Thyroid gland (tissue), 4 donors: ENCODE measurements around the gene RNU11. TPM values are rescaled to one million over a fixed set of nuclear protein-coding genes. Genes with fewer than 3 reads are reported as not detected.

Source experiments
- DNase-seq, 2 donors: peaks; one replicate each; pipeline ENCODE4 v3.0.0-alpha.2; 2019
- H3K27ac ChIP-seq, 3 donors: fragments of 200-600 bp; sonication (generic); 1 replicate in 2 of 3; 2 replicates in 1 of 3; pipeline ENCODE4 v1.5.1; 2016 to 2019; ENCODE audit warnings: mild to moderate bottlenecking in 1 of 3, moderate library complexity in 1 of 3
- H3K27me3 ChIP-seq: fragments of 200-600 bp; sonication (generic); one replicate; pipeline ENCODE4 v1.5.1; 2019
- H3K36me3 ChIP-seq, 2 donors: fragments of 200-600 bp; sonication (generic); one replicate each; pipeline ENCODE4 v1.5.1; 2016 to 2019
- H3K4me1 ChIP-seq, 2 donors: fragments of 200-600 bp; sonication (generic); one replicate each; pipeline ENCODE4 v1.5.1; 2017 to 2019
- H3K4me3 ChIP-seq, 3 donors: fragments of 200-600 bp; sonication (generic); replicated peaks in 1 of 3; 1 replicate in 2 of 3; 2 replicates in 1 of 3; pipeline ENCODE4 v1.5.1; 2016; ENCODE audit warnings: mild to moderate bottlenecking in 1 of 3
- H3K9me3 ChIP-seq: fragments of 200-600 bp; sonication (generic); one replicate; pipeline ENCODE4 v1.5.1; 2017
- POLR2A ChIP-seq, 2 donors: fragments of 450-650 bp; IDR thresholded peaks; one replicate each; pipeline ENCODE4 v1.6.1; 2017; ENCODE audit warnings: antibody characterized with exemption in 2 of 2, mild to moderate bottlenecking in 2 of 2, moderate library complexity in 1 of 2
- WGBS, 2 donors: methylation state at CpG; one replicate each; pipeline ENCODE4 v1.1.5; 2017; 5-methylcytosine and 5-hydroxymethylcytosine counted together
- intact Hi-C: fragments of 100-400 bp; cut with DNase I; formaldehyde crosslinking; loops from one replicate; pipeline ENCODE4 v1.15.1; 2023
- total RNA-seq, 4 donors: library from RNA; depleted of rRNA; stranded (reverse); fragments of >200 nt; gene quantifications; one replicate each; pipeline ENCODE4 v1.2.3, GENCODE V29; 2016
- TF ChIP-seq, protein P1 (sequence below), 6 experiments: fragments of 200-600 bp in 3 of 6; fragments of 450-650 bp in 3 of 6; sonication (generic) in 3 of 6; IDR thresholded peaks; one replicate each; pipeline ENCODE4 v1.5.1; 2016 to 2019; ENCODE audit warnings: antibody characterized with exemption in 6 of 6, mild to moderate bottlenecking in 2 of 6, inconsistent platforms in 1 of 6, moderate library complexity in 1 of 6

Gene RNU11
- not detected for total RNA-seq

DNA sequence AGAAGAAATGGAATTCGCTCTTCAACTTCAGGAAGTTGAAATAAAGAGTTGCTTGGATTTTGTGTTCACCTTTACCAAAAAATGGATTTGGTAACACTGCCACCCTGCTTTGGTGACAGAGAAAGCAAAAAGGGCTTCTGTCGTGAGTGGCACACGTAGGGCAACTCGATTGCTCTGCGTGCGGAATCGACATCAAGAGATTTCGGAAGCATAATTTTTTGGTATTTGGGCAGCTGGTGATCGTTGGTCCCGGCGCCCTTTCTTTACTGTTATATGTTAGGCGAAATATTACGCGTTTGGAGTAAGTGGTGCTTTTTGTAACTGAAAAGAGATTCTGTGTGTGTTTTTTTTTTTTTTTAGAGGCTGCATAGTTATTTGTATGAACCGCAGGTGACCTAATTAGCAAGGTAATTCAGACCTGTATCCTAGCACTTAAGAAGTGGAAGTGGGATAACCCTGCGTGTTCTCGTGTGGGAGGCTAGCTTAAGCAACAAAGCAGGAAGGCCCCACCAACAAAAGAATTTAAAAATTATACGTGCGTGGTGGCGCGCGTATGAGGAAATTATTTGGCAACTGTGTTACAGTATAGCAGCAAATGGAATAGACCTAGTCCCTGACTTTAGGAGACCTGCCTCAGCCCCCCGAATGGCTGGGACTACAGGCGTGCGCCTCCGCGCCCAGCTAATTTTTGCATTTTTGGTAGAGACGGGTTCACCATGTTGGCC lies at the start of gene RNU11:
RNU11 (plus strand) TSS at position 127 of the 725 bp plus-strand sequence.
- no peaks in the 10 kb centered on the region for H3K36me3 ChIP-seq
- TF ChIP-seq, protein P1, sequence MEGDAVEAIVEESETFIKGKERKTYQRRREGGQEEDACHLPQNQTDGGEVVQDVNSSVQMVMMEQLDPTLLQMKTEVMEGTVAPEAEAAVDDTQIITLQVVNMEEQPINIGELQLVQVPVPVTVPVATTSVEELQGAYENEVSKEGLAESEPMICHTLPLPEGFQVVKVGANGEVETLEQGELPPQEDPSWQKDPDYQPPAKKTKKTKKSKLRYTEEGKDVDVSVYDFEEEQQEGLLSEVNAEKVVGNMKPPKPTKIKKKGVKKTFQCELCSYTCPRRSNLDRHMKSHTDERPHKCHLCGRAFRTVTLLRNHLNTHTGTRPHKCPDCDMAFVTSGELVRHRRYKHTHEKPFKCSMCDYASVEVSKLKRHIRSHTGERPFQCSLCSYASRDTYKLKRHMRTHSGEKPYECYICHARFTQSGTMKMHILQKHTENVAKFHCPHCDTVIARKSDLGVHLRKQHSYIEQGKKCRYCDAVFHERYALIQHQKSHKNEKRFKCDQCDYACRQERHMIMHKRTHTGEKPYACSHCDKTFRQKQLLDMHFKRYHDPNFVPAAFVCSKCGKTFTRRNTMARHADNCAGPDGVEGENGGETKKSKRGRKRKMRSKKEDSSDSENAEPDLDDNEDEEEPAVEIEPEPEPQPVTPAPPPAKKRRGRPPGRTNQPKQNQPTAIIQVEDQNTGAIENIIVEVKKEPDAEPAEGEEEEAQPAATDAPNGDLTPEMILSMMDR (IDR thresholded peaks at IDR 0.05): no peak
- peak; percentile 99 for TF ChIP-seq POLR2A (IDR thresholded peaks at IDR 0.05)
- H3K4me1 ChIP-seq: peaks cover 5 to 24% of the 10 kb centered on the region in 2 donors
- peak within 1 kb of the TSS; percentile 80 to 89 (median 86) for H3K27ac ChIP-seq
- DNase-seq: peak; percentile 87 to 92
- no peaks in the 10 kb centered on the region for H3K27me3 ChIP-seq
- H3K9me3 ChIP-seq: no peaks in the 10 kb centered on the region
- peak within 1 kb of the TSS in 2 of 3 donors; percentile 7 to 33 for H3K4me3 ChIP-seq
- 2 to 4% methylated on average over 28 of the region's 28 CpGs for WGBS, 2 donors
- intact Hi-C loops: loop anchor here (10.0 kb wide), 1 partner anchor 226 kb away; no protein-coding TSS in a partner anchor

- H3K27me3 ChIP-seq: no peaks in the 10 kb centered on the region
- peaks cover 6 to 17% of the 10 kb centered on the region in 2 donors for H3K36me3 ChIP-seq
- intact Hi-C loops: loop anchor here (5.0 kb wide), 2 partner anchors 84 to 244 kb away; no protein-coding TSS in a partner anchor
- whole genome bisulfite sequencing, 2 donors: 66 to 84% methylated on average over 3 of the region's 3 CpGs
- no peak overlapping the region for H3K27ac ChIP-seq
- H3K4me3 ChIP-seq: no peak overlapping the region
- TF ChIP-seq POLR2A (IDR thresholded peaks at IDR 0.05): no peak
- TF ChIP-seq, protein P1 (IDR thresholded peaks at IDR 0.05): no peak
- no peak for DNase-seq
- no peaks in the 10 kb centered on the region for H3K4me1 ChIP-seq
- no peaks in the 10 kb centered on the region for H3K9me3 ChIP-seq
These were observed 46.7 kb upstream of the RNU11 start for GRCh38 chr1:28601696-28602095.

DNA sequence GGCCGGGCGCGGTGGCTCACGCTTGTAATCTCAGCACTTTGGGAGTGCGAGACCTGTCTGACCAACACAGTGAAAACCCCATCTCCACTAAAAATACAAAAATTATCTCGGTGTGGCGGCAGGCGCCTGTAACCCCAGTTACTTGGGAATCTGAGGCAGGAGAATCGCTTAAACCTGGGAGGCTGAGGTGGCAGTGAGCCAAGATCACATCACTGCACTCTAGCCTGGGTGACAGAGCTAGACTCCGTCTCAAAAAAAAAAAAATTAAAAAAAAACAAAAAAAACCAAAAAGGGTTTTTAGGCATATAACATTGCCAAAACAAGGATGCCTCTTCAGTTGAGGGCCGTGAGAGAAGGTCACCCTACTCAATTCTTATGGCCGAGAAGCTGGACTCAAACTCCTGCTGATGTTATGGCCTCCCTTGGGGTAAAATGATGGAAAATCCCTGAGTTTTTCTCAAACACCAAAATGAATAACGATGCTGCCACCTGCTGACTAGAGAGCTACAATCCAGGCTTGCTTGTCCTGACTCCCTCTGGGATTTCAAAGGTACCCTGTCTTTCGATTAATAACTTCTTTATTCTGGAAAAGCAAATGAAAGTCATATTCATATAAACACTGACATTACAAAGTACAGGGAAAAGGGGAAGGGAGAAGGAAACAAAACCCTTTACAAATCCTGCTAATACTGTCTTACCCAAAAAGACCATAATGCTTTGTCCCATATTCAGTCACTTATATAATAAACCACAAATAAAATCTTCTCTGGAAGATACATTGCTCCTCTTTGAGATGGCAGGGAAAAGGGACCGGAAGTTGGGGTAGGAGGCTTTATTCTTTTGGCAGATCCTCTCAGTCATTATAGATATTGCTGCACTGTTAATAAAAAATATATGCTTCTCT lies 45.6 kb upstream of the RNU11 start:
- peak; percentile 67 to 69 for DNase-seq
- H3K27me3 ChIP-seq: no peaks in the 10 kb centered on the region
- TF ChIP-seq POLR2A (IDR thresholded peaks at IDR 0.05): no peak
- TF ChIP-seq, protein P1 (IDR thresholded peaks at IDR 0.05): peak in 4 of 6 experiments; percentile 59 to 81 (median 68)
- no peaks in the 10 kb centered on the region for H3K9me3 ChIP-seq
- no peaks in the 10 kb centered on the region for H3K4me1 ChIP-seq
- peaks cover 6 to 25% of the 10 kb centered on the region in 2 donors for H3K36me3 ChIP-seq
- H3K4me3 ChIP-seq: no peak overlapping the region
- intact Hi-C loops: loop anchor here (5.0 kb wide), 2 partner anchors 85 to 245 kb away; no protein-coding TSS in a partner anchor
- 69 to 73% methylated on average over 15 of the region's 15 CpGs for WGBS, 2 donors
- H3K27ac ChIP-seq: no peak overlapping the region

GRCh38 chr1:28604411-28604810 lies 44.0 kb upstream of the RNU11 start:
- Histone ChIP-seq H3K27me3 (no peaks in the 10 kb centered on the region), H3K4me3 (no peak overlapping the region), H3K4me1 (no peaks in the 10 kb centered on the region), H3K9me3 (no peaks in the 10 kb centered on the region), H3K36me3 (peaks cover 6 to 27% of the 10 kb centered on the region in 2 donors), H3K27ac (no peak overlapping the region)
- intact Hi-C loops: loop anchor here (5.0 kb wide), 2 partner anchors 87 to 247 kb away; no protein-coding TSS in a partner anchor
- WGBS, 2 donors: 70 to 85% methylated on average over 5 of the region's 5 CpGs
- TF ChIP-seq, protein P1 (IDR thresholded peaks at IDR 0.05): no peak
- TF ChIP-seq POLR2A (IDR thresholded peaks at IDR 0.05): no peak
- DNase-seq: no peak
